NCI-H2081 (cell line): Measurements from ENCODE around the gene SRSF5.
"Not testable (repeated sequence)": the region's sequence is repeated elsewhere in the genome, so short reads cannot be mapped to it uniquely, and the experiment has no call there.

Experiments used
- DNase-seq, 2 experiments: peaks; one replicate each; lab custom pipeline; 2025; lab: John Stamatoyannopoulos, UW

SRSF5 gene

DNA sequence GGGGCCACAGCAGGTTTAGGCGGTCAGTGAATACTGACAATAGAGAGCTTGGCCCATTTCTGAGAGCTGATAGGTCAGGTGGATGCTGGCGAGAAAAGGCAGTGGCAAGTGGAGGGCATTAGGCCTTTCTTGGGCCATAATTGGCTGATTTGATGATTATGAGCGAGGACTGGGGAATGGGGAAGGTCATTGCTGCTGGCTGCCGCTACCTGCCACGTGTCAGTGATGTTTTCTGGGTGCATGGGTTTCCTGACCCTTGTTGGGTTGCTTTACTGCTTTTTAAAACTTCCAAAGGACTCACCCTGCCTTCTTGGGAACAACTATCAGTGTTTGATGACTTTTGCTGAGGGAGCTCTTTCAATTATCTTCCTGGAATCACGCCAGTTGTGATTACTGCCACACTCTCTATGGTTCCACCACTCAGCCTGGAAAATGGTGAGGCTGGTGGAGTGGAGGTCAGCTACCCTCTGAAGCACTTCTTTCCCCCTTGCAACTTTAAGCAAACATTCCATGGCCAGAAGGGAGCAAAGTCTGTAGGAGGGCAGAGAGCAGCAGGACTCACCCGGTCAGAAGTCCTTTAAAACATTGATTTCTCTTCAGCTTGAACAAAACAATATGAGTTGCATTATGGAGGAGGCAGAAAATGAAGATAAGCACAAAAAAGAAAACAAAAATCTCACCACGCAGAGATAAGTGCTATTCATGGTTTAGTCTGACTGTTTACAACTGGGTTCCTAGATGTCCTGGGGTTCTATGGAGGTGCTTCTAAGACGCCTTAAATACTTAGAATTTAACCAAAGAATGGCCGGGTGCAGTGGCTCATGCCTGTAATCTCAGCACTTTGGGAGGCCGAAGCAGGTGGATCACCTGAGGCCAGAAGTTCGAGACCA is 42.2 kb downstream of the SRSF5 start:
- DNase-seq, result no peak

DNA sequence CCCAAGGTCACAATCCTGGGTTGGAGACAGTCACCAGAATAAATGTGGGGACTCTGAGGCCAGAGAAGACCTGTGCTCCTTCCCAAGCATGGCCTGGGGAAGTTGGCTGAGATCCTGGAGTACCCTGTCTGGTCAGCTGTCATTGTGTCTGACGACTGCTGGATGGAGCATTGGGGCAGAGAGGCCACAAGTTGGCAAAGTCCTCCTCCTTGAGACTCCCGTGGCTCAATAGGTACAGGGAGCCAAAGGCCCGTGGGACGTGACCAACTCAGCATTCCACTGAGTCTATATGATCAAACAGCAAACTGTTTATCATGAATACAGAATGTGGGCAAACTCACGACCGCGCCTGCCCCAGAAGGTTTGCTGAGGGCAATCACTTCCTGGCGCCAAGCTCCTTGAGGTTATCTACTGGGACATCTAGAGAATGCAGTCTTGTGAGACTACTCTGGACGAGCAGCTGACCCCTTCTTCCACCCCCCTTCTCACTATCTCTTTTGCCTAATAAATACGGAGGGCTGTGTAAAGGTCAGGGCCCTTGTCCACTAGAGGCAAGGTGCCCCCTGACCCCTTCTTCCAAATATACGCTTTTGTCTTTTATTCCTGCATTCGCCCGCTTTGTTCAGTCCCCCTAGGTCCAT is 44.4 kb downstream of the SRSF5 start:
- no peak for DNase-seq

- DNase-seq, result no peak
Observed at GRCh38 chr14:69811868-69812252, 44.9 kb downstream of the SRSF5 start.

DNA sequence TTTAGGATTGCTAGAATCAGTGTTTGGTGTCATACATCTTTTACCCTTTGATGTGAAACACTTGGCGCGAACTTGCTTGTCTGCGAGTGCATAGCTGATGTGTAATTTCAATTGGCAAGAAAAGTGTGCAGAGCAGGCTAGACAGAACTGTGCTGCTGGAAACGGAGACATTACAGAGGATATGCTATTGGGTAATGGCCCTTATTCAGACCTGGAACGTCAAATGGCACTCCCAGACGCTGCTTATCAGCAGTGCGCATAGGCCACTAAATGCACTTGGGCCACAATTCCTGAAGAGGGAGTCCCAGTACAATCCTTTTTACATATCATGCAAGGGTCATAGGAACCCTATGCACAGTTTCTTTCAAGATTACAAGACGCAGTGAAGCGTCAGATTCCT is 45.8 kb downstream of the SRSF5 start:
- peak; percentile 6 to 19 for DNase-seq

GRCh38 chr14:69813346-69813745 is 46.4 kb downstream of the SRSF5 start:
- not testable (repeated sequence) for DNase-seq

GRCh38 chr14:69814397-69814796 is 47.5 kb downstream of the SRSF5 start:
- DNase-seq, result peak in 1 of 2 experiments; percentile 18

GRCh38 chr14:69815556-69815955 is 48.6 kb downstream of the SRSF5 start:
- no peak for DNase-seq

- DNase-seq, result no peak
Observed at GRCh38 chr14:69816216-69816615, 49.3 kb downstream of the SRSF5 start.

DNA sequence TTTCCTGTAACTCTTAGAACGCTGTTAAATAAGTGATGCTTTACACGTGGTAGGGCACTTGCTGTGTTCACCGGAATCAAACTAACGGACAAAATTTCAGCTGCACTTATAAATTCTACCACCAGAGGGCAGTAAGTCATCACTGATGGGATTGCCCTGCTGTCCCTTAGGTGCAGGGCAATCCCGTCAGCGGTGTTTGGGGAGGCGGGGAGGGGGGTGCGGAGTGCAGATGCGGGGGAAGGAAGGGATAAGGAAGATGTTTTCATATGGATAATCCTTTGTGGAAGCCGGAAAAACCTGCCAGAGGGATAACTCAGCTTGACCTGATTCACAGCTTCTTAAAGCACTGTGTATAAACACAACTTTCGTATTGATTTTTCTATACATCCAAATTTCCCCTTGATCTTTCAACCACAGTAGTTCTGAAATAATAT is 51.8 kb downstream of the SRSF5 start:
- peak; percentile 82 to 85 for DNase-seq

DNA sequence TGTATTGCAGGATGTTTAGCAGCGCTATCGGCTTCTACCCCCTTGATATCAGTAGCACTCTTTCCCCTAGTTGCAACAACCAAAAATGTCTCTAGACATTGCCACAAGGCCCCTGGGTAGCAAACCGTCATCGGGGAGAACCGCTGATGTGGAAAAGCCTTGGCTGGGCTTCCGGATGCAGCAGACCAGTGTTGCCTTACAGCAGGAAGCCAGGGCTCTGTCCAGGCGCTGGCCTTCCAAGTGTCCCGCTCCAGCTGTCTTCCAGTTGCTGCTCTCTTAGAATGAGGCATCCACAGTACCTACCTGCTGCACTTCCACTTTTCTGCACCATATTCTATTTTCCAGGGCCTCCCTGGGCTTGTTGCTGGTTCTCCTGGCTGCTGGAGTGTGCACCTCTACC is 52.7 kb downstream of the SRSF5 start:
- no peak for DNase-seq

DNA sequence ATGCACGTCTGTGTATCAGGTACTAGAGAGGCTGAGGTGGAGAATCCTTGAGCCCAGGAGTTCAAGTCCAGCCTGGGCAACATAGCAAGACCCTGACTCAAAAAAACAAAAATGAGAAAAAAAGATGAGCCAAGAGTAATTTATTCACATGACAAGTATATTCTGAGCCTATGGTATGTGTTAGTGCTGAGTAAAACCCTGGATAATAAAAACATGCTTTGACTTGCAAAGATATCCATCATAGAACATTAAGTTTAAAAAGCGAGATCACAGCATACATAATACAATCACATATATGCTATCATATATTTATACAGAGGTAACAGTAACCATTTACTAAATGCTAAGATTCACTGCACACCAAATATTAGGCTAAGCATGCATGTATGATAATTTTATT is 54.0 kb downstream of the SRSF5 start:
- DNase-seq, result no peak
